GM12865 (cell line): ENCODE measurements around the gene GATA2.

Experiments
- DNase-seq: peaks from one replicate; pipeline ENCODE4 v3.0.0; 2010; ENCODE audit warnings: low read depth
- H3K4me3 ChIP-seq: 2 replicates; pipeline ENCODE4 v1.5.1; 2011; ENCODE audit warnings: mild to moderate bottlenecking, low read depth, low read length, control low read depth
- CTCF ChIP-seq: IDR thresholded peaks from 2 replicates; pipeline ENCODE4 v1.5.1; 2011; ENCODE audit warnings: low read length, control low read depth, low read depth, inconsistent platforms; ENCODE audit not compliant: insufficient read depth; ENCODE audit errors: missing control alignments

Gene GATA2

DNA sequence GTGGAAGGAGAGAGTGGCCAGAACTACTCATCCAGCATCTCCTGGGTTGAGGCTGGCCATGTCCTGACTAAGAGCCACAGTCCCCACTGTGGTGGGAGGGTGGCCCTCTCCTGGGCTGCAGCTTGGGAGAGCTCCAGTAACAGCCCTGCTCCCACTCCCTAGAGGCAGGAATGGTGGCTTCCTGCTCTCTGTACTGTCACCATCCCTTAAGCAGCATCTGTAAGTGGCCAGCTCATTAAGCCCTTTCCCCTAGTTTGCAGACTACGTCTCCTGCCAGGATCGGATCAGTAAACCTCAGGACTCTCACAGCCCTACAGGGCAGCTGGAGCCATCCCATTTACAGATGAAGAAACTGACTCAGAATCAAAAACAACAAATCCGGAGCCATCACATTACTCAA lies 56.8 kb downstream of the GATA2 start:
- TF ChIP-seq CTCF = no peak
- no peak overlapping the region for H3K4me3 ChIP-seq
- DNase-seq = no peak

DNA sequence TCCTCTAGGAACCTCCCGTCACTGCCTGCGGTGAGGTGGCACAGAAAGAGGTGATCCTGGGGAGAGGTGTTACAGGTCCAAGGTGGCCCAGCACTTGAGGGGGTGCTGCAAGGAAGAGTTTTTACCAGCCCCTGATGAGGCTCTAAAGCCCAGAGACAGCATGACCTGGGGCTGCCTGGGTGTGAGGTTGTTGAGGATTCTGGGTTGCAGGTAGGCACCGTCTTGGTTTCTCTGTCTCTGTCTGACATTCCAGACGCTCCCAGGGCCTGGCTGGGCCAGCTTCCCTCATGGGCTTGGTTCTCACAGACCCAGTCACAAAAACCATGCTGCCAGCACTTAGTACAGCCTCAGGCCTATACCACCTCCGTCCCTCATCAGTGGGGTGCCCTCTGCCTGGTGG lies 57.4 kb downstream of the GATA2 start:
- TF ChIP-seq CTCF = no peak
- DNase-seq = no peak

DNA sequence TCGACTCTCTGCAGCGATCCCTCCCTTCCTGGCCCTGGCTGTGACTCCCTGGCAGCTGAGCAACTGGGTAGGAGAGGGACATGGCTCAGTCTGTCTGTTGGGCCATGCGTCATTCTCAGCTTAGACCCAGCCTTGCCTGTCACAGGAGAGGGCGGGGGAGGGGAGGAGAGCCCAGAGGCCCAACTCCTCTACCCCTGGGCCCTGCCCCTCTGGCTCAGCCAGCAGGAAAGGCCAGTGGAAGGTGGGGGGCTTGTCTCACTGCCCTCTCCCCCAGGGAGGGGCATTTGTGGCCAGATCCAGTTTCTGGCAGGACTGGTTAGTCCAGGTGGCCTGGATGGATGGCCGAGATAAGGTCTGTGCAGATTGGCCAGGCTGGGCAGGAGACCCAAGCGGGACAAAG lies 57.9 kb downstream of the GATA2 start:
- no peak overlapping the region for H3K4me3 ChIP-seq
- no peak for DNase-seq
- no peak for TF ChIP-seq CTCF

More for the DNA sequence above, 57.4 kb downstream of the GATA2 start:
- no peak overlapping the region for H3K4me3 ChIP-seq

DNA sequence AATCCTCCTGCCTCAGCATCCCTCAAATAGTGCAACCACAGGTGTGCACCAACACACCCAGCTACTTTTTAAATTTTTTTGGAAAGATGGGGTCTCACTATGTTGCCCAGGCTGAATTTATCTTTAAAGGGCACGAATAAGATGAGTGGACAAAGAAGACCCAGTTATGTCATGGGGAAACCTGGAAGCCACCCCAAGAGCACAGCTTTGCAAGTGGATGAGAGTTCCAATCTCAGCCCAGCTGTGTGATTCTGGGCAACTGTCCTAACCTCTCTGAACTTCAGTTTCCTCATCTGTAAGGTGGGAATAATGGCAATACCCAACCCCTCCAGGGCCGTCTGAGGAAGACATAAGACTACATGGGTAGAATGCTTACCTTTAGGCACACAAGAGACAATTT lies 58.5 kb downstream of the GATA2 start:
- no peak overlapping the region for H3K4me3 ChIP-seq
- no peak for DNase-seq
- TF ChIP-seq CTCF = no peak

GRCh38 chr3:128433837-128434165 lies 59.2 kb downstream of the GATA2 start:
- TF ChIP-seq CTCF = no peak
- no peak overlapping the region for H3K4me3 ChIP-seq
- no peak for DNase-seq

- no peak overlapping the region for H3K4me3 ChIP-seq
- TF ChIP-seq CTCF = no peak
- no peak for DNase-seq
Measured at GRCh38 chr3:128432971-128433836, 59.8 kb downstream of the GATA2 start.

- DNase-seq = no peak
- TF ChIP-seq CTCF = no peak
- no peak overlapping the region for H3K4me3 ChIP-seq
Measured at GRCh38 chr3:128432301-128432970, 60.6 kb downstream of the GATA2 start.
